HG03571 (cell line): ENCODE measurements around the gene TNFRSF19.

Experiments used
- ATAC-seq: cut with Tn5 transposase; IDR thresholded peaks from one replicate; pipeline ENCODE4 v1.9.1; 2021; ENCODE audit not compliant: unreplicated experiment

The TNFRSF19 gene

GRCh38 chr13:23600534-23600933 is 30.3 kb downstream of the TNFRSF19 start:
- ATAC-seq = no peak

GRCh38 chr13:23605831-23606230 is 35.6 kb downstream of the TNFRSF19 start:
- ATAC-seq = no peak

GRCh38 chr13:23608138-23608537 is 37.9 kb downstream of the TNFRSF19 start:
- ATAC-seq = no peak

GRCh38 chr13:23608701-23609413 is 38.6 kb downstream of the TNFRSF19 start:
- ATAC-seq = no peak

- ATAC-seq = no peak
Measured at GRCh38 chr13:23609414-23609760, 39.2 kb downstream of the TNFRSF19 start.

GRCh38 chr13:23609874-23610576 is 39.8 kb downstream of the TNFRSF19 start:
- ATAC-seq = no peak

- no peak for ATAC-seq
Measured at GRCh38 chr13:23610966-23611491, 40.8 kb downstream of the TNFRSF19 start.

GRCh38 chr13:23612182-23612581 is 42.0 kb downstream of the TNFRSF19 start:
- ATAC-seq = no peak

- no peak for ATAC-seq
Measured at GRCh38 chr13:23612731-23613130, 42.5 kb downstream of the TNFRSF19 start.

- ATAC-seq = no peak
Measured at GRCh38 chr13:23613596-23613995, 43.4 kb downstream of the TNFRSF19 start.

- no peak for ATAC-seq
Measured at GRCh38 chr13:23615395-23616081, 45.3 kb downstream of the TNFRSF19 start.

GRCh38 chr13:23616228-23616627 is 46.0 kb downstream of the TNFRSF19 start:
- no peak for ATAC-seq

- no peak for ATAC-seq
Measured at GRCh38 chr13:23617551-23618024, 47.4 kb downstream of the TNFRSF19 start.

GRCh38 chr13:23618341-23618740 is 48.1 kb downstream of the TNFRSF19 start:
- no peak for ATAC-seq

GRCh38 chr13:23619068-23619855 is 49.0 kb downstream of the TNFRSF19 start:
- no peak for ATAC-seq

- no peak for ATAC-seq
Measured at GRCh38 chr13:23620211-23620610, 50.0 kb downstream of the TNFRSF19 start.

GRCh38 chr13:23620613-23621315 is 50.6 kb downstream of the TNFRSF19 start:
- no peak for ATAC-seq

GRCh38 chr13:23621316-23621645 is 51.1 kb downstream of the TNFRSF19 start:
- no peak for ATAC-seq

GRCh38 chr13:23622985-23623384 is 52.8 kb downstream of the TNFRSF19 start:
- no peak for ATAC-seq

GRCh38 chr13:23623394-23623793 is 53.2 kb downstream of the TNFRSF19 start:
- no peak for ATAC-seq
